Measurements from ENCODE around the gene TNIK.

Gene TNIK

DNA sequence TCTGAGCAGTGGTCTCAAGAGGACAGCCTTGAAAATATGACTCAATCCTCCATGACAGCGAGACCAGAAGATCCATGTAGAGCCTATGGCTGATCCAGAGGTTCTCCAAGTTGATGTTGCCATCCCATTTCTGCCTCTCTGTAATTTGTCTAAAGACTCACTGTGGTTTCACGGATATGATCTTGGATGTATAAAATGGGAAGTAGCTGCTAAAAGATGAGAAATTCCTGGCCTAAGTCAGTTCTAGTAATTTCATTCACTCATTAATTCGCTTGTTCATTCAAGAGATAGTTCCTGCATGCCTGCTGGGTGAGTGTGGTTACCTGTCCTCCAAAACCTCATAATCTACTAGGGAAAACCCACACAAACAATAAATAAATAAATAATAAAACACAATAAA lies 145.9 kb downstream of the TNIK start:
- in situ Hi-C loops (cut with MboI; ENCODE audit: low sequenced_read_pairs, unreplicated experiment), result no loop called here
- TF ChIP-seq, protein P1, sequence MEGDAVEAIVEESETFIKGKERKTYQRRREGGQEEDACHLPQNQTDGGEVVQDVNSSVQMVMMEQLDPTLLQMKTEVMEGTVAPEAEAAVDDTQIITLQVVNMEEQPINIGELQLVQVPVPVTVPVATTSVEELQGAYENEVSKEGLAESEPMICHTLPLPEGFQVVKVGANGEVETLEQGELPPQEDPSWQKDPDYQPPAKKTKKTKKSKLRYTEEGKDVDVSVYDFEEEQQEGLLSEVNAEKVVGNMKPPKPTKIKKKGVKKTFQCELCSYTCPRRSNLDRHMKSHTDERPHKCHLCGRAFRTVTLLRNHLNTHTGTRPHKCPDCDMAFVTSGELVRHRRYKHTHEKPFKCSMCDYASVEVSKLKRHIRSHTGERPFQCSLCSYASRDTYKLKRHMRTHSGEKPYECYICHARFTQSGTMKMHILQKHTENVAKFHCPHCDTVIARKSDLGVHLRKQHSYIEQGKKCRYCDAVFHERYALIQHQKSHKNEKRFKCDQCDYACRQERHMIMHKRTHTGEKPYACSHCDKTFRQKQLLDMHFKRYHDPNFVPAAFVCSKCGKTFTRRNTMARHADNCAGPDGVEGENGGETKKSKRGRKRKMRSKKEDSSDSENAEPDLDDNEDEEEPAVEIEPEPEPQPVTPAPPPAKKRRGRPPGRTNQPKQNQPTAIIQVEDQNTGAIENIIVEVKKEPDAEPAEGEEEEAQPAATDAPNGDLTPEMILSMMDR (IDR thresholded peaks at IDR 0.05; ENCODE audit: borderline replicate concordance, control extremely low read depth, extremely low read depth, insufficient read depth, missing control alignments), result no peak
- DNase-seq (ENCODE audit: low spot score), result no peak

DNA sequence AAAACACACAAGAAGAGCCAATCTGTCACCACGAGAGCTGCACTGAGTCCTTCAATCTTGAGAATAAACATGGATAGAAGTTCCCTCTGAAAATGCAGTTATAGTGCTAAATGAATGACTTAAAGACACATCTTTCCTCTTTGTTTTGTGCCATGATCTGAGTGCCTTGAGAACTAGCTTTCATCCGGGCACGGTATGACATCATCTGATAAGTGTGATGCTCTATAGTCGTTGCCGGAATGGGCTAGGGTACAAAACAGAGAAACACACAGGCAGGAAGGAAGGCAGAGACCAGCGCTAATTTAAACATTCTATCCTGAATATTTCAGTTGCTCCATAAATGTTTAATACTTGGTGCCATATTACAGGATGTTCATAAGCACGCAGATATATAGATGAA lies 146.5 kb downstream of the TNIK start:
- DNase-seq (ENCODE audit: low spot score), result no peak
- TF ChIP-seq, protein P1 (IDR thresholded peaks at IDR 0.05; ENCODE audit: borderline replicate concordance, control extremely low read depth, extremely low read depth, insufficient read depth, missing control alignments), result no peak
- in situ Hi-C loops (cut with MboI; ENCODE audit: low sequenced_read_pairs, unreplicated experiment), result no loop called here

DNA sequence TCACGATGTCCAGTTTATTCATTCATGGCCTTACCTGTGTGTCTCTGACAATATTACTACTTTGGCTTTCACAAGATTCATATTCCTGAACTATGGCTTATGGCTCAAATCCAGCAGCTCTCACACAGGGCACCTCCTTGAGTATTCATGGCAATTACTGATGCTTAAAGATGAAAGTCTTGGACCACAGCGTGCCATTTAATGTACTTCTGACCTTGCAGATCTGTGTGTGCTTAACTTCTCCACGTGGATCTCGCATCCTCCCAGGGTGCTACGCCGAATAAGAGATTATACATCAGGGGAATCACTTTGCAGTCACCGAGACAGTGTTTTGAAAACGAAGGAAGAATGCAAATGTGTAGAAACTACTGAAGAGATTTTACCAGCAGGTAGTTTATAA lies 147.5 kb downstream of the TNIK start:
- in situ Hi-C loops (cut with MboI; ENCODE audit: low sequenced_read_pairs, unreplicated experiment), result no loop called here

DNA sequence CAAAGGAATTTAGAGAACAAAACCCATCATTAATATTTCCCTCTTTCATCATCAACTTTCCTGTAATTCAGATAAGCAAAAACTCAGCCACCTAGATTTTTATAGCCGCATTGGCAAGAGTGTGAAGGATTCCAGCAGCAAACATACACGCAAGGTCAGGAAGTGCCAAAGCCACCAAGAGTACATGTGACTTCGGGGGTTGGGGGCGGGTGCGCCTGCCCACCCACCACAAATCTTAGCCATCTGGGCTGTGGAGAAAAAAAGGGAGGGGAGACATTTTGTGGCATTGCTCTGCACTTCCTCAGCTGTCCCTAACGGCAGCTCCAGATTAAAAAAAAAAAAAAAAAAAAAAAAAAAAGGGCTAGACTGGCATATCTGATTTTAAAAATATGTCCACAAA lies 148.4 kb downstream of the TNIK start:
- in situ Hi-C loops (cut with MboI; ENCODE audit: low sequenced_read_pairs, unreplicated experiment), result no loop called here

More for the DNA sequence above, 147.5 kb downstream of the TNIK start:
- TF ChIP-seq, protein P1 (IDR thresholded peaks at IDR 0.05; ENCODE audit: borderline replicate concordance, control extremely low read depth, extremely low read depth, insufficient read depth, missing control alignments), result no peak
- no peak for DNase-seq (ENCODE audit: low spot score)

DNA sequence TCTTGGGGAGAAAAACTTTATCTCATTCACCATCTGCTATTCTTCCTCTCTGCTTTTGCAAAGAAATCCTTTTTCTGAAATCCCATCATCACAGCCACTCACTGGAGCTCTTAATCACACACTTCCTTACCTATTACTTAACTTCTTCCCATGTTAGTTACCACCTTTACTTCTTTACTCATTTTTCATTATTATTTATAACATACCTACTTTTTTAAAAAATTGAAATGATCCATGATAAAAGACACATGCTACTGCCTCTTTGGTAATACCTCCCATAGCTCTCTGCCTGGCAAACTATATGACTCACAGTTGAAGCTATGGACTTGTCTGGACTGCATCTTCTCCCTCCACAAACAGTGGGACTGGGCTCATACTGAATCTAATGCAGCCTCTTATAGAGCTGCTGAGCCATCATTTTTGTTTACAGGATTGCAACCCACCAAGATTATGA lies 150.3 kb downstream of the TNIK start:
- in situ Hi-C loops (cut with MboI; ENCODE audit: low sequenced_read_pairs, unreplicated experiment), result no loop called here
- no peak for DNase-seq (ENCODE audit: low spot score)
- TF ChIP-seq, protein P1 (IDR thresholded peaks at IDR 0.05; ENCODE audit: borderline replicate concordance, control extremely low read depth, extremely low read depth, insufficient read depth, missing control alignments), result no peak

More for the DNA sequence above, 148.4 kb downstream of the TNIK start:
- DNase-seq (ENCODE audit: low spot score), result no peak
- TF ChIP-seq, protein P1 (IDR thresholded peaks at IDR 0.05; ENCODE audit: borderline replicate concordance, control extremely low read depth, extremely low read depth, insufficient read depth, missing control alignments), result no peak

DNA sequence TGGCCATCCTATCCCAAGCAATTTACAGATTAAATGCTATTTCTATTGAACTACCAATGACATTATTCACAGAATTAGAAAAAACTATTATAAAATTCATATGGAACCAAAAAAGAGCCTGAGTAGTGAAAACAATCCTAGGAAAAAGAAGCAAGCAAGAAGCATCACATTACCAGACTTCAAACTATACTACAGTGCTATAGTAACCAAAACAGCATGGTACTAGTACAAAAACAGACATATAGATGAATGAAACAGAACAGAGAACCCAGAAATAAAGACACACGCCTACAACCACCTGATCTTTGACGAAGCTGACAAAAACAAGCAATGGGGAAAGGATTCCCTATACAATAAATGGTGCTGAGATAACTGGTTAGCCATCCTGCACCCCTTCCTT lies 152.2 kb downstream of the TNIK start:
- in situ Hi-C loops (cut with MboI; ENCODE audit: low sequenced_read_pairs, unreplicated experiment), result no loop called here
- TF ChIP-seq, protein P1 (IDR thresholded peaks at IDR 0.05; ENCODE audit: borderline replicate concordance, control extremely low read depth, extremely low read depth, insufficient read depth, missing control alignments), result no peak
- no peak for DNase-seq (ENCODE audit: low spot score)

All from GM13976 (cell line).